H1 (cell line): Measurements from ENCODE around the gene UCHL5.

ENCODE experiments used
- CREB1 ChIP-seq: IDR thresholded peaks from 2 replicates; pipeline ENCODE4 v1.6.1; 2012; ENCODE audit warnings: inconsistent platforms
- EZH2 ChIP-seq: fragments of 200-600 bp; sonication (generic); IDR thresholded peaks from 2 replicates; pipeline ENCODE4 v1.7.1; 2012; ENCODE audit warnings: low read depth, mild to moderate bottlenecking, moderate library complexity, low read length, inconsistent platforms; ENCODE audit not compliant: severe bottlenecking
- HDAC2 ChIP-seq, 2 experiments: fragments of 300-600 bp in 1 of 2; sonication (generic) in 1 of 2; IDR thresholded peaks; 2 replicates each; pipeline ENCODE4 v1.6.1; 2011 to 2012; ENCODE audit warnings: low read depth in 2 of 2, low read length in 2 of 2, mild to moderate bottlenecking in 2 of 2, moderate library complexity in 2 of 2, borderline replicate concordance in 1 of 2, inconsistent platforms in 1 of 2
- JUN ChIP-seq: IDR thresholded peaks from 2 replicates; pipeline ENCODE4 v1.6.1; 2011; ENCODE audit warnings: low read depth, mild to moderate bottlenecking, improper control_type of control experiment, low read length
- POLR2A ChIP-seq, 2 experiments: IDR thresholded peaks; 1 replicate in 1 of 2; 2 replicates in 1 of 2; pipeline ENCODE4 v1.6.1; 2011; ENCODE audit warnings: low read depth in 2 of 2, low read length in 2 of 2, mild to moderate bottlenecking in 2 of 2; ENCODE audit errors: control extremely low read depth in 1 of 2
- RXRA ChIP-seq: IDR thresholded peaks from 2 replicates; pipeline ENCODE4 v1.6.1; 2011; ENCODE audit warnings: low read depth, mild to moderate bottlenecking, low read length, moderate library complexity; ENCODE audit not compliant: insufficient read depth
- SUZ12 ChIP-seq: fragments of 200-600 bp; sonication (generic); IDR thresholded peaks from 2 replicates; pipeline ENCODE4 v1.6.1; 2012; ENCODE audit warnings: mild to moderate bottlenecking, inconsistent platforms, low read length, moderate library complexity, mixed read lengths
- TAF1 ChIP-seq: IDR thresholded peaks from 2 replicates; pipeline ENCODE4 v1.6.1; 2011; ENCODE audit warnings: mild to moderate bottlenecking, low read depth, low read length
- TF ChIP-seq, protein P1 (sequence below), 3 experiments: IDR thresholded peaks; 1 replicate in 2 of 3; 2 replicates in 1 of 3; pipeline versions ENCODE4 v1.5.1 to v1.6.1; 2011; ENCODE audit warnings: low read length in 3 of 3, mild to moderate bottlenecking in 3 of 3, inconsistent platforms in 2 of 3, low read depth in 1 of 3, moderate library complexity in 1 of 3; ENCODE audit not compliant: insufficient read depth in 1 of 3; ENCODE audit errors: control extremely low read depth in 1 of 3

DNA sequence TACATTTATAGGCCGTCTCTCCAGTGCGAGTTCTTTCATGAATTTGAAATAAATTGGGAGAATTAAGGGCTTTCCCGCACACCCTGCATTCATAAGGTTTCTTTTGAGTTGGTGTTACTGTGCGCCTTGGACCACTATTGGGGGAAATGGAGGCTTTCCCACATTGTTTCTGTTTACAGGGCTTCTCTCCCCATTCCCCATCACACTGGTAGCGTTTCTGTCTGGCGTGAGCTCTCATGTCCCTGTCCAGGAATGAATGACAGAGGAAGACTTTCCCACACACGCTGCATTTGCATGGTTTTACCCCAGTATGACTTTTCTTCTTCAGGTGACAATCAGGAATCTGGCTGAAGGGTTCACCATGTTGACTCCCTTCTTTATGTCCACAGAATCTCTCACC, 65.0 kb downstream of the UCHL5 start:
- TF ChIP-seq JUN (no peak), SUZ12 (no peak), RXRA (no peak), EZH2 (no peak), POLR2A (IDR thresholded peaks at IDR 0.05; ENCODE audit: control extremely low read depth in 1 of 2, low read depth in 2 of 2, low read length in 2 of 2) (no peak), CREB1 (no peak), HDAC2 (IDR thresholded peaks at IDR 0.05; ENCODE audit: borderline replicate concordance in 1 of 2, low read depth in 2 of 2, low read length in 2 of 2) (no peak), TAF1 (no peak)
- TF ChIP-seq, protein P1, sequence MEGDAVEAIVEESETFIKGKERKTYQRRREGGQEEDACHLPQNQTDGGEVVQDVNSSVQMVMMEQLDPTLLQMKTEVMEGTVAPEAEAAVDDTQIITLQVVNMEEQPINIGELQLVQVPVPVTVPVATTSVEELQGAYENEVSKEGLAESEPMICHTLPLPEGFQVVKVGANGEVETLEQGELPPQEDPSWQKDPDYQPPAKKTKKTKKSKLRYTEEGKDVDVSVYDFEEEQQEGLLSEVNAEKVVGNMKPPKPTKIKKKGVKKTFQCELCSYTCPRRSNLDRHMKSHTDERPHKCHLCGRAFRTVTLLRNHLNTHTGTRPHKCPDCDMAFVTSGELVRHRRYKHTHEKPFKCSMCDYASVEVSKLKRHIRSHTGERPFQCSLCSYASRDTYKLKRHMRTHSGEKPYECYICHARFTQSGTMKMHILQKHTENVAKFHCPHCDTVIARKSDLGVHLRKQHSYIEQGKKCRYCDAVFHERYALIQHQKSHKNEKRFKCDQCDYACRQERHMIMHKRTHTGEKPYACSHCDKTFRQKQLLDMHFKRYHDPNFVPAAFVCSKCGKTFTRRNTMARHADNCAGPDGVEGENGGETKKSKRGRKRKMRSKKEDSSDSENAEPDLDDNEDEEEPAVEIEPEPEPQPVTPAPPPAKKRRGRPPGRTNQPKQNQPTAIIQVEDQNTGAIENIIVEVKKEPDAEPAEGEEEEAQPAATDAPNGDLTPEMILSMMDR (IDR thresholded peaks at IDR 0.05; ENCODE audit: control extremely low read depth in 1 of 3, insufficient read depth in 1 of 3, low read depth in 1 of 3, low read length in 3 of 3), result no peak
